Progenitor cell of endocrine pancreas (in vitro differentiated cells): ENCODE results near the gene GNG4. TPM values are rescaled to one million over a fixed set of nuclear protein-coding genes. Genes with fewer than 3 reads are reported as not detected.

ENCODE experiments used
- DNase-seq: peaks from one replicate; pipeline ENCODE4 v3.0.0; 2021; ENCODE audit warnings: low spot score; ENCODE audit not compliant: unreplicated experiment
- H3K27ac Mint-ChIP-seq: 2 replicates; pipeline ENCODE4 v1.8.0; 2021; ENCODE audit warnings: mild to moderate bottlenecking, moderate library complexity, mixed read lengths
- H3K27me3 Mint-ChIP-seq: 2 replicates; pipeline ENCODE4 v1.8.0; 2021; ENCODE audit warnings: mixed read lengths
- H3K36me3 Mint-ChIP-seq: 2 replicates; pipeline ENCODE4 v1.8.0; 2022; ENCODE audit warnings: mixed read lengths; ENCODE audit not compliant: insufficient read depth
- H3K4me1 Mint-ChIP-seq: 2 replicates; pipeline ENCODE4 v1.8.0; 2021; ENCODE audit warnings: low read depth, mixed read lengths
- H3K4me3 Mint-ChIP-seq: 2 replicates; pipeline ENCODE4 v1.8.0; 2021; ENCODE audit warnings: low read depth, mild to moderate bottlenecking, moderate library complexity, mixed read lengths
- H3K9me3 Mint-ChIP-seq: 2 replicates; pipeline ENCODE4 v1.8.0; 2021; ENCODE audit warnings: low read depth, mixed read lengths
- CTCF ChIP-seq: fragments of 200-600 bp; sonication (generic); IDR thresholded peaks from one replicate; pipeline ENCODE4 v1.5.0; 2021; ENCODE audit warnings: antibody characterized with exemption, mild to moderate bottlenecking; ENCODE audit not compliant: unreplicated experiment
- long read RNA-seq: library from polyadenylated mRNA; unstranded; transcript quantifications from one replicate; pipeline ENCODE4 v2.0.0, GENCODE V29; 2020
- total RNA-seq: library from RNA; stranded (reverse); gene quantifications from 2 replicates; pipeline ENCODE4 v1.2.1, GENCODE V29; 2021

The GNG4 gene
- total RNA-seq, result 19.6 and 26.7 TPM in 2 replicates
- long read RNA-seq, full-length matches to known transcripts, result 10 of 12 reads
- long read RNA-seq, partial matches to known transcripts, result 0 of 12 reads
- long read RNA-seq, other reads (novel, unspliced or antisense), result 2 of 12 reads

DNA sequence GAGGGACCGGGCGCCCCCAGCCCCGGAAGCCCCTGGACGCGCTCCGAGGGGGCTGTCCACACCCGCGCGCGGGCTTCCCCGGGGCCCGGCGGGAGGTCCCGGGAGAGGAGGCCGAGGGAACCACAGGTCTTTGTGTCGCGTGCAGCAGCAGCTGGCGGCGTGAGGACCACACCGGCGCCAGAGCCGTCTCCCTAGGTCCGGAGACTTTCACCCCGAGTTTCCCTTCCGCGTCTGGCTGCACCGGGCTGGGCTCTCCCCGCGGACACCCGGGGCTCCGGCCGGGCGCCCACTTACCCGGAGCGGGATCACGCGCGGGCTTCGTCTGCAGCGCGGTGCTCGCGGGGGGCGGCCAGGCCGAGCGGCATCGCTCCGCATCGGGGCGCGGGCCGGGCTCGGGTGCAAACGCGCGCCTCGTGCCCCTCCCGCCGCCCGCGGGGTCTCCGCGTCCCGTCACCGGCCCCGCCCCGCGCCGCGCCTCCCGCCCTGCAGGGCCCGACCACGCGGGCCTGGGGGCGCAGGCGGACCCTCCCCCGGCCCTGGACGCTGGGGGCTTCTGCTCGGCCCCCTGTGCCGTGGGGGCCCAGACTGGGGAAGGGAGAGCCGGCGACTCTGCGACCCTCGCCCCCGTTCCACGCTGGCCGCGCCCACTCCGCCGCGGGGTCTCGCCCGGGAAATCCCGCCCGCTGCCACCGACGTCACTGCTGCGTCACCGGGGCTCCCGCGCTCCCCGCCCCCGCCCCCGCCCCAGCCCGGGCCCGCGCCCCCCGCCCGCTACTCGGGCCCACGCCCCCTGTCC, at the start of gene GNG4:
GNG4 (minus strand) TSS at position 417 of the 796 bp plus-strand sequence. CDS start 65,946 bp downstream, outside the sequence.
- peak; percentile 49 for DNase-seq
- peak within 1 kb of the TSS; percentile 95 for H3K27ac Mint-ChIP-seq
- no peak for TF ChIP-seq CTCF
- peaks cover 59% of the 10 kb centered on the region for H3K27me3 Mint-ChIP-seq
- H3K9me3 Mint-ChIP-seq, result no peaks in the 10 kb centered on the region
- peak within 1 kb of the TSS; percentile 81 for H3K4me3 Mint-ChIP-seq
- no peaks in the 10 kb centered on the region for H3K36me3 Mint-ChIP-seq
- peaks cover 12% of the 10 kb centered on the region for H3K4me1 Mint-ChIP-seq

- no peaks in the 10 kb centered on the region for H3K27me3 Mint-ChIP-seq
- no peak for TF ChIP-seq CTCF
- no peak for DNase-seq
- no peaks in the 10 kb centered on the region for H3K4me1 Mint-ChIP-seq
- H3K4me3 Mint-ChIP-seq, result no peak overlapping the region
- H3K27ac Mint-ChIP-seq, result no peak overlapping the region
- H3K36me3 Mint-ChIP-seq, result peaks cover 11% of the 10 kb centered on the region
- no peaks in the 10 kb centered on the region for H3K9me3 Mint-ChIP-seq
Observed at GRCh38 chr1:235697508-235697907, 47.9 kb upstream of the GNG4 start.

GRCh38 chr1:235689356-235689755, 39.8 kb upstream of the GNG4 start:
- peaks cover 9% of the 10 kb centered on the region for H3K36me3 Mint-ChIP-seq
- H3K4me1 Mint-ChIP-seq, result no peaks in the 10 kb centered on the region
- no peak overlapping the region for H3K4me3 Mint-ChIP-seq
- H3K27ac Mint-ChIP-seq, result no peak overlapping the region
- no peaks in the 10 kb centered on the region for H3K9me3 Mint-ChIP-seq
- DNase-seq, result no peak
- no peak for TF ChIP-seq CTCF
- H3K27me3 Mint-ChIP-seq, result no peaks in the 10 kb centered on the region

- Mint-ChIP-seq H3K27ac (no peak overlapping the region), H3K4me3 (no peak overlapping the region), H3K27me3 (no peaks in the 10 kb centered on the region), H3K36me3 (peaks cover 7% of the 10 kb centered on the region), H3K4me1 (peaks cover 4% of the 10 kb centered on the region), H3K9me3 (no peaks in the 10 kb centered on the region)
- no peak for DNase-seq
- TF ChIP-seq CTCF, result no peak
Observed at GRCh38 chr1:235688096-235688495, 38.5 kb upstream of the GNG4 start.

DNA sequence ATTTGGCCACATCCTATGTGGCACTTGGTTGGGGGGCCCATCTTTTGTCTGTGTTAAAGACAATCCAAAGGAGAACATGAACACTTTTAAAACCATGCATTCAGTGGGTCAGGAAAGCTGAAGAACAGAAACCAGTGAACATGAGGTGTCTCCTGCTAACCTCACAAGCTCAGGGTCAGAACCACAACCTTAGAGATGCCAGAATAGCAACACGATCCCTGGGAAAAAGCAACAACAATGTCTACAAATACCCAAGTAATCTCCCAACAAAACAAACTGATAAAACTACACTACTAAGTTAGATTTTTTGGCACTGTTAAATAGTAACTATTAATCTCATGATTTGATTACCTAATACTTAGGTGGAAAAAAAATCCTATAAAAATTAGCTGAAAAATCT, 34.1 kb upstream of the GNG4 start:
- Mint-ChIP-seq H3K36me3 (no peaks in the 10 kb centered on the region), H3K27me3 (no peaks in the 10 kb centered on the region), H3K9me3 (no peaks in the 10 kb centered on the region), H3K4me3 (no peak overlapping the region), H3K4me1 (peaks cover 6% of the 10 kb centered on the region), H3K27ac (peak overlapping the region; percentile 40)
- DNase-seq, result no peak
- TF ChIP-seq CTCF, result no peak
